SIG-M5 treated with dmso at 0.1 percent for 504 hours (cell line): ENCODE measurements around the gene KIFAP3.
A peak's percentile ranks its signal among the peaks of the same experiment; 100 is the strongest.

Experiments
- DNase-seq: peaks from one replicate; lab custom pipeline; 2025; ENCODE audit not compliant: unreplicated experiment; lab: John Stamatoyannopoulos, UW

KIFAP3 gene

DNA sequence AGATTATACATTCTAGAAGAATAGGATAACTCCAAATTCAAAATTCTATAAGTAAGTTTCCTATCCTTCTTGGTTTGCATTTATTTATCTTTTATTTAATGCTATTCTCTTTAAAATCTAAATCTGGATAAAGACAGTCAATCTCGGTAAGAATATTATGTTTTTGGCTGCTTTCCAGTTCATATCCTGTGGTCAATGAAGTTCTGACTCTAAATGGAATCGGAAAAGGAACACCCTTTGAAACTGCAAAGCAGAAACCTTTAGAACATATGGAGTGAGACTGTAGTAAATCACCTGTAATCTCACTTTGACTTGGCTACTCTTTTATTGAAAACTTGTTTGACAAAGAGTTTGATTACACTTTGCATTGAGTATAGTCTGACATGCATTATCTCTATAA lies 85.2 kb downstream of the KIFAP3 start:
- no peak for DNase-seq

DNA sequence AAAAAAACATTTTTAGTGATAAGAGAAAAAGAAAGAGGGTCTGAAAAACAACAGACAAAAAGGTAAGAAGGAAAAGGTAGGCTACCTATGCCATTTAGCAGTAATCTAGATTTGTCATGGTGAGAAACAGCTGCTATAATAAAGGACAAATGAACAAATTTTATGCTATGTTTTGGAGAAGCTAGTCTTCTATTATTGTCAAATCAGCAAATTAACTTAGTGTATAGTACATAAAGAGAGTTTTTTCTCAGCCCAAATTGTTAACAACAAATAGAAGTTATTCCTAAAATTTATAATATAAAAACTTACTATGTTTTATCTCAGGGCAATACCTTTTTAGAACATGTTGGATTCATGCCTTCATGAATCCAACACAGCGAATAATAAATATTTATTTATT lies 88.7 kb downstream of the KIFAP3 start:
- DNase-seq: no peak

DNA sequence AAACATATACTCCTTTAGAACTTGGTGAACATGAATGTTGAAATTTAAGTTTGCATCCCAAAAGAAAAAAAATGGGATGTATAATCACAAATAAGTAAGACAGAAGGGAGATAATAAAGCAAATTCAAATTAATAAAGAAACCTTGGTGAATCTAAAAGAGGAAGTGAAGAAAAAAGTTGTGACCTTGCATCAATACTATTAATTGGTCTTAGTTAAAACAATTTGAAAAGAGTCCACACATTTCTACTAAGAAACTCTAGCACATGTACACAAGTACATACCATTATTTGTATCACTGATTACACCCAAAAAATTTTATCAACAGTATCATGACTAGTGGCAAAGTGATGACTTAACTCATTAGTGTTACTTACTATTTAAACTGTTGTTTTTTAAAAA lies 100.4 kb downstream of the KIFAP3 start:
- no peak for DNase-seq

DNA sequence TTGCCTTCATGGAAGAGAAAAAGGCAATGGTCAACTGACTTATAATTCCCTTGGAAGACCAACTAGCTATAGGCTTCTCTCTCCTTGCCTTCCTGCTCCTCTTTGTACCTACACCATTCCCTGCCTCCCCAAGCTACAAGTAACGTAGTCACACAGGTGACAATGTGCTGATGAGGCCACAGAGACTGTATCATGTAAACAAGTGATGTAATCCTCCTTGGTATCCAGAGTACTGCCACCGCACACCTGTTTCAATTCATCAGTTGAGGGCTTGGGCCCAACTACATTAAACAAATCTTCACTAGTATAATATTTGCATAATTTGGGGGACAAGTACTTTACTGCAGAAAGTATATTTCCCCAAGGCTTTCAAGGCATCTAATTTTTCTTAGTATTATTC lies 104.4 kb downstream of the KIFAP3 start:
- DNase-seq: no peak

DNA sequence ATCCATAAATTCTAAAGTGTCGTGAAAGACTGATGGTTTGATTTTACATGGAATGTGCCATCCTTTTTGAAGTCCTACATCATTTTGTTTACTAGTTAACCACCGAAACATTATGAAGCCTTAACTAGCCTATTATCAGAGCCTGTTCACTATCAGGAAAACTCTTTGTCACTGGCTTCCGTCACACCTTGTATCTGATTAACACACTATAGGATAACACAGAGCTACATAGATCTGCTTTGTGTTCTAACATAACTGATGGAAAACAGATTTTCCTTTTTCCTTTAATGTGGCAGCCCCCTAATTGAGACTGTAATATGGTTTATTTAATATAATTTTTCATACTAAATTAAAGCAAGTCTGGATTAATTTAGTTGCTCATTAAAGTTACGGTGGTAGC lies 106.3 kb downstream of the KIFAP3 start:
- DNase-seq: no peak

DNA sequence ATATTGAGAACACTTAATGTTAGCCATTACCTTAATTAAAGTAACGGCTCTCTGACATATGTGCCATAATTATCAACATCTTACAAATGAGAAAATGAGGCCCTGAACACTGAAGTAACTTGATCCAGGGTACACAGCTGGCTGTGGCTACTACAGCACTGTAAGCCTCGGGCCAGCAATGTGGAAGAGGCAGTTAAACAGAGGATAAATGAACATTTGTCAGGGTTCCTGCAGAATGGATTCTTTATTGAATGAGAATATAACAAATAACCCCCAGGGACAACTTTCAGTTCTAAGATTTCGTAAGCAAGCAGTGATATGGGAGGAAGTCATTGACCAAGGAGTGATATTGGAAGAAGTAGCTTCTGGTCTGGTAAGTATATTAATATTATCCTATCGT lies 110.3 kb downstream of the KIFAP3 start:
- DNase-seq: no peak

DNA sequence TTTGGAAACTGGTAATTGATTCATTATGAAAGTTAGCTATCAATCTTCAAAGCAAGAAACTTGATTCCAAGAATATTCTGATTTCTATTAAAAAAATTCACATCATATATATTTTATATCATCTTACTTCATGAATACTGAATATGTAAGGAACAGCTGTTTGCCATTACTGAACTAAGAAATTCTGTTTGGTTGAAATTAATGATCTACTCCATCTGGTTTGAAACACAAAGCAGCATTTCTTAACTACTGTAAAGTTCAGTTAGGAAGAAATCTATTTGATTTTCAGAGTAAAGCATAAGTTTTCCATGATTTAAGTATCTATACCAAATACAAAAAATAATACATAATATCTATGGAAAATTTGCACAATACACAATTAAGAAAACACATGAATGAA lies 114.8 kb downstream of the KIFAP3 start:
- no peak for DNase-seq

DNA sequence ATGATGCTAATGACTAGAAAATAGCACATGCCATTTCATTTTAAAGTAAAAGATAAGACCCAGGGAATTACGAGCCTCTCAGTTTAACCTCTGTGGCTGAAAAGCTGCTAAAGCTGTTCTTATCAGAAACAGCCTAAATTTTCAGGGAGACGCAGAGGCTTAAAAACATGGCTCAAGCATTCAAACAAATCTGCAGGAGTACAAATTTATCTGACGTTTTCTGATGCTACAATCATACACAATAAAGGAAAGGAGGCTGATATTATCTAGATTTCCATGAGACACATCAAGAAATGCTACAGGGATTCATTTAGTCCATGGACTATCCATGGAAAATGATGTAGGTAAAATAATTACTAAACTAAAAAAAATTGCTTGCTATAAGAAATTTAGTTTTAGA lies 115.5 kb downstream of the KIFAP3 start:
- DNase-seq: no peak

DNA sequence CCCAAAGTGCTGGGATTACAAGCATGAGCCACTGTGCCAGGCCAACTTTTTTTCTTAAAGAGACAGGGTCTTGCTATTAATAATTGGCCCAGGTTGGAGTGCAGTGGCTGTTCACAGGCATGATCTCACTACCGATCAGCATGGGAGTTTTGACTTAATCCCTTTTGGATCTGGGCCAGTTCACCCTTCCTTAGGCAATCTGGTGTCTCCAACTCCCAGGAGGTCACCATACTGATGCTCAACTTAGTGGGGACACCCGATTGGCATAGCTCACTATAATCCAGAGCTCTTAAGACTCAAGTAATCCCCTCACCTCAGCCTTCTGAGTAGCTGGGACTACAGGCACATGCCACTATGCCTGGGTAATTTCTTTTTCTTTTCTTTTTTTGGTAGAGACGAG lies 116.6 kb downstream of the KIFAP3 start:
- DNase-seq: no peak

DNA sequence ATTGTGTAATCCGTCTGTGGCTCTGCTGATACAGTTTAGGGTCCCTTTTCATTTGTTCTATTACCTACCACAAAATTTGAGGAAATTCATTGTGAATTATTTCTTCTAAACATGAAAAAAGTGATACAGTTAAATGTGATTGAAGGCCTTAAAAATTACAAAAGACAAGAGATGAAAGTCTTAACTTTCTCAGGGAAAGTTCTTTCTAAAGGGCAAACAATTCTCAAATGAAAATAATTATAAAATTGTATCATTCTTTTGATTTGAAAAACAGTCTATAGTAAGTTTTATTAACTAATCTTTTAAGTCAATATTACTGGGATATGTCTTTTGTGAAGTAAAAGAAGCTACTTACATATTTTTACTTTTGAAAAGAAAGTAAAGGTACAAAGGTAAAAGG lies 123.4 kb downstream of the KIFAP3 start:
- DNase-seq: no peak

DNA sequence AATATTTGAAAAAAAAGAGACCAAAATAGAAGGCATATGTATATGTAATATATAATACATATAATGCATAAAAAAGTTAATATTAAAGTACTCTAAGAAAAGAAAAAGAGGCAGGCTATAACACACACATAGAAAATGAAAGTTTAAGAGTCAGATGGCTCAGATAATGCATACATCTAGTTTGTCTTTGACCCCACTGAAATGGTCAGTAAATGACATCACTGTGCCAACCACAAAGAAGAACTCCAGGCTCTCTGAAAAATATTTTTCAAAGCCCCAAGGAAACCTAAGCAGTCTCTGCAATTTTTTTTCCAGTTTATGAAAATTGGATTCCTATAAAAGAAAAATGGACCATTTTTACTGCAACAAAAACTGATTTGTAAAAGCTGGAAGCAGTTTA lies 125.4 kb downstream of the KIFAP3 start:
- no peak for DNase-seq

DNA sequence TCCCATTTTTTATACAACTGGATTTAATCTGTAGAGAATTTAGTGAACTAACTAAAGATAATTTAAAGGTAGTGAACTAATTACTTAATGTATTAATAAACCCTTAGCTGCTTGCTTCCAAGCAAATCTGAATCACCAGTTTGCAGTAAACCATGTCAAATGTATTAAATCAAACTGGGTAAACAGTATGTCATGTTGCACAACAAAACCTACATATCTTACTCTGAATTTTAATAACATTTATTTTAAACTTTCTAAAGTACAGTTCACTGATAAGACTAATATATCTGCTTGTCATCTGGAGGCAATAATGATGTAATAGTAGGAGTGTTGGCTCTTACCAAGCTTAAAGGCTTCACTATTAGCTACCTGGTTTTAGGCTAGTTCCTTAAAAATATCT lies 128.3 kb downstream of the KIFAP3 start:
- no peak for DNase-seq

DNA sequence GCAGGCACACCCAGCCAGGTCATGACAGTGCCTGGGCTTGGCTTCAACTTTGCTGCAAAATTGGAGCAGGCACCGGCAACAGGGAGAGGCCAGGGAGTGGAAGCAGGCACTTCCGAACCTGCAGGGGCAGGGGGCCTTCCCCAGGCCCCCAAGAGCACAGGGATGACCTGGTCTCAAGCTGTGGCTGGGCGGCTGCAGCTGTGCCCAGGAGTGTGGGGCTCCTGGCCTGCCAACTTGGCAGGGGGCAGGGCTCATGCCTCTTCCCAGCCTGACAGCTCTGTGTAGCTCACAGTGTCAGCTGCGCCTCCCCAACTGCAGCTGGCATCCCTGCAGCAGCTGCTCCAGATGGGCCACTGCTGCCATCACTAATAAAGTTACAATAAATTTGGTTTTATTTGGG lies 129.3 kb downstream of the KIFAP3 start:
- DNase-seq: no peak

DNA sequence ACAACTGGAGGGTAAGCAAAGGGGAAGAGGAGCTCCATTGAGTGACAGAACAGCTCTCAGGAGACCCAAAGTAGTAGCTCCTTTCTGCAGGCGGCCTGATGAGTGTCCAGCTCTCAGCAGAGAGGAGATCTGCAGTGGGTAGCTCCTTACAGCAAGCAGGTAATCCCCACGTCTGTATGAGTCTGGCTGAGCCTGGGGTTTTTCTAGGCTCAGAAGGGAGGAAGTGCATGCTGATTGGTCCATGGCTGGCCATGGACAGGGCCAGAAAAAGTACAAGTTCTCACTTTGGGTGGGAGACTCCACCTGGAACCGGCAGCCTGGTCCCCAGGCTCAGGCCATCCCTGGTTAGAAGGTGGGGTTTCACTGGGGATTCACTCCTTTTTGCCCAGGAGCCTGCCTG lies 129.9 kb downstream of the KIFAP3 start:
- DNase-seq: no peak

DNA sequence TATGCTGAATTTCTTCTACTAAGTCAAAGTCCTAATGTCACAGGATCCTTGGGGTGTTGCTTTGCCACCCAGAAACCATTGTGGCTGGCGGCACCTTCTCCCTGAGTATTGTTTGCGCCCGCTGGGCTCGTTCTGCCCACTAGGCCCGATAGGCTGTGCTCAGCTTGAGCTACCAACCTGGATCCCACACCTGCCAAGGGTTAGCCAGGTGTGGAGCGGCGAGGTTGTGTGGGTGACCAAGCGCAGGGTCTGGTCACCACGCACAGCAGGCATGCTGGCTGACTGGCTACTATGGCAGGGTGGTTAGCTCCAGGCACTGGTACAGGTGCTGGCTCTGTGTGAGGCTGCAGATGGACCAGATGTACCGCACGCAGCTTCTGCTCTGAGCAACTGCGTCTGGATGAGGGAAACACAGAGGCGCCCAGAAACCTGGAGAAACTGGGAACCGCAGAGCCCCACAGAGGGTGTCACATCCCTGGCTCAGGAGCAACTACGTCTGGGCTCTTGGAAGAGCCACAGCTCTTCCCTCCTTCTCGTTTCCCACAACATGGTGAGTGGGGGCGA lies 130.4 kb downstream of the KIFAP3 start:
- no peak for DNase-seq

DNA sequence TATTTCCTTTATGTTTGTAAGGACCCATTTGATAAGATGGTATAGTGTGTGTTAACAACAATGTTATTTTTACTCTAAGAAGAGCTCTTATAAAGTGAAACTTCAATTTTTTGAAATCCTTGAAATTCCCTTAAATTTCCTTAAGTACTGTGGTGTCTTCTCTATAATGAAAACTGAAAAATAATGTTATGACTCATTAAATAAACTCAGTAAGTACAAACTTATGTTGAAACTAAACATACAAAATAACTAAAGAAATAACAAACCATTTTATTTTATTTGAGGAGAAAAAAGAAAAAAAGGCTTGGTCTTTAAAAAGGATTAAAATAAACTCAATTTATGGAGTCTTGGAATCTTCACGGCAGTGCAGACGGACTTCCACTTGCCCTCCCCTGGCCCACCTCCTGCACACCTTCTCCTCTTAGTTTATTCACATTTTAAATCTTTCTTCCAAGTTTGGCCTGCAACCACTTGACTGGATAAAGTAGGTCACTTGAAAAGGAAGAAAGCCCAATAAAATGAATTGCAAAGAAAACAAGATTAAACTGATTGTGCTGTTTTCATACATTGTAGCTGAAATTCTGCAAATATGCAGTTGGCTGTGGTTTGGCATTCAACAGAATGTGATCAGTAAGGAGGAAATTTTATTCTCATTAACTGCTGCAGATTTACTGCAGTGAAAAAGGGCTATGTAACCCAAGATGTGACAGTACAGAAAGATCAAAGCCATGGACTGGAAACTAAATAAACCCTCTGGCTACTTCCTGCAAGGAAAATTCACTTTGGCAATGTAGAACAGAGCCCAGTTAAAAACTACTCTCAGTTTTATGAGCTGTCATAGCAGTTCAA lies 132.3 kb downstream of the KIFAP3 start:
- no peak for DNase-seq

DNA sequence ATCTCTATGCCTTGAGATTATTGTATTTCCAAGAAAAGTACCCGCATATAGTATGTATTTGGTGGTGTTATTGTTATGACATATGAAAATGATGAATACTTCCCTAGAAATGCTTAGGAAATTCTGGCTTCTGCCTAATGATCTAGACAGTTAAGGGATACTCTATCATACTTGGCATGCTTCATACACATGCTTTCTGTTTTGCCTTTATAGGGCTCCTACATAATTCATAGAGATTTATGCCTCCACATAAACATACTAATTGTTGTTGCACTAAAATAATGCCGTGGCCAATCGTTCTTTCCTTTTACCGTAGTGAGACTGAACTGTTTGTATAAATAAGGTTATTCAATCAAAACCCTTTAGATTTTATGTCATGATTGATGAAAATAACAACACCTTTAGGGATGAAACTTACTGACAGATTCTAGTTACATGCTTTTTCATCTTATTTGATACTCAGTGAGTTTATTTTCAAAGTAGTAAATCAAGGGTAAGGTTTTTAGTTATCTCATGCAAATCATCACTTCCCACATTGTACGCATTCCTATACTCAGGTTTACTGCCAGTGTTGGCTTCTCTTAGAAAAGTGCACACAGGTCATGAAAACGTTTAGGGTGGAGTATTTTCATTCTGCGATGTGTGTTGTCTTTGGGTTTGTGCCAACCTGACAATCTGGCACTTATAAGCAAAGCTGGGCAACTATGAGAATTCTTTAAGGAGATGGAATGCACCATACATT lies 140.3 kb downstream of the KIFAP3 start:
- DNase-seq: no peak

DNA sequence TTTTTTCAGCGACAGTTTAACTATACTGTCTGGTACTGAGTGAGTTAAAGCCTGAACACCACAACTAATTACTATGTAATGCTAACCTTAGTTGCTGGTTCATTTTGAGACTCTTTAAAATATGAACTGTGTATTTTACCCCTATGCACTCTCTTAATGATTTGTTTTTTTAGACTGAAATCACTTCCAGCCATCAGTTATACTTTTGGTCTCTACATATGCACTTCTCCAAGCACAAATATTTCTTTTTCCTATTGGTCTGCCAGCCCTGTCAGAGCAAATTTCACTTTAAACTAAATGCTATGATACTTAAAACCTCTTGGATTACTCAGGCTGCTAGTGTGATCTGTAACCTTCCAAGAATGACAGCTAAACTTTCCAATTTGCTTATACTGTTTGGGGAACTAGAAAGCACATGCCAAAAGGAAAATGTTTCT lies 142.7 kb downstream of the KIFAP3 start:
- no peak for DNase-seq

DNA sequence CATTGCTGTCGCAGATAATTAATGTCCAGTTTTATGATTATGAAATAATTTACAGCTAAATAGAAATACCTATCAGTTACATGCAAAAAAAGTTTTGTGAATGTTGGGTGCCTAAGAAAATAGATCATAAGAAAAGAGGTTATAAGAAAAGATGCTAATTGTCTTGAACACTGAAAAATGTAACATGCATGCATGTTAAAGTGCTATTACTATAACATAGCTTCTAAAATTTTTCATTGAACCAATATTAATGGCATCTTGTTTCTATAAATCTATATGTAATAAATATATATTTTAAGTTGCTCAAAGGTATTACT lies 145.3 kb downstream of the KIFAP3 start:
- DNase-seq: no peak

DNA sequence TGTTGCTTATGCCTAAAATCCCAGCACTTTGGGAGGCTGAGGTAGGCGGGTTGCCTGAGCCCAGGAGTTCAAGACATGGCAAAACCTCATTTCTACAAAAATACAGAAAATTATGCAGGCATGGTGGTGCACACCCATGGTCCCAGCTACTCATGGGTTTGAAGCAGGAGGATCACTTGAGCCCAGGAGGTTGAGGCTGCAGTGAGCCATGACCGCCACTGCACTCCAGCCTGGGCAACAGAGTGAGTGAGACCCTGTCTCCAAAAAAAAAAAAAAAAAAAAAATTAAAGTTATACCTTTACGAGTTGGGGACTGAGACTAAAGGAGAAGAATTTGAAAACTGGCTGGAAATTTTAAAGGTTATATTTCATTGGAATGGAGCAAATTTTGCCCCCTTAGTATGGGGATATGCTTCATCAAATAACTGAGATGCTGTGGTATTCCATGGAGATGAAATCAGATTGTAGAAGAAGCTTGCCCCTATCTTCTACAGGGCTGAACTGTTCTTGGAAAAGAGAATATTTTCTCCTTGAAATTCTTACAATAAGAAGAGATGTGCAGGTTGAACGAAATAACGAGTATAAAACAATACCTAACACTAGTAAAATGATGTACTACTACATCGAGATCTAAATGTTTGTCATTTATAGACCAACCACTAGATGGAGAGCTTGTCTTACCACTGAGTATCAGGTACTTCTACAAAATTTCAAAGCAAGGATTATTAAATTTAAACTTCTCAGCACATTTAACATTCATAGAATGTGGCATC lies 145.9 kb downstream of the KIFAP3 start:
- DNase-seq: peak; percentile 80
